Mammary epithelial cell (primary cell): ENCODE data around the gene COMT.

ENCODE experiments used
- CTCF ChIP-seq, 2 donors: IDR thresholded peaks in 1 of 2; conservative IDR thresholded peaks in 1 of 2; 2 replicates each; pipeline ENCODE4 v1.5.1; 2011 to 2012; ENCODE audit warnings: inconsistent platforms in 2 of 2, low read length in 2 of 2, mild to moderate bottlenecking in 2 of 2, control low read depth in 1 of 2, low read depth in 1 of 2; ENCODE audit not compliant: insufficient read depth in 1 of 2; ENCODE audit errors: extremely low read depth in 1 of 2
- EZH2 ChIP-seq: IDR thresholded peaks from 2 replicates; pipeline ENCODE4 v1.6.1; 2012; ENCODE audit warnings: low read length, inconsistent platforms, borderline replicate concordance

- TF ChIP-seq EZH2 = no peak
- no peak for TF ChIP-seq CTCF (conservative IDR thresholded peaks at IDR 0.05 in 1 of 2, IDR thresholded peaks at IDR 0.05 in 1 of 2; ENCODE audit: extremely low read depth in 1 of 2, insufficient read depth in 1 of 2, low read depth in 1 of 2, low read length in 2 of 2)
Observed at GRCh38 chr22:19968450-19968891, 26.9 kb downstream of the COMT start.
